ENCODE measurements around the gene HHIPL1.

GRCh38 chr14:99616832-99617800, 27.8 kb upstream of the HHIPL1 start:
- TF ChIP-seq HDAC2 (IDR thresholded peaks at IDR 0.05; ENCODE audit: borderline replicate concordance in 1 of 2, low read depth in 2 of 2, low read length in 2 of 2) (no peak), EGR1 (IDR thresholded peaks at IDR 0.05; ENCODE audit: borderline replicate concordance, low read depth, low read length) (no peak), POLR2A (IDR thresholded peaks at IDR 0.05; ENCODE audit: control extremely low read depth in 1 of 2, low read depth in 2 of 2, low read length in 2 of 2) (no peak), TAF1 (IDR thresholded peaks at IDR 0.05; ENCODE audit: low read depth, low read length) (no peak), HDAC6 (IDR thresholded peaks at IDR 0.05; ENCODE audit: low read depth, low read length) (no peak), EZH2 (IDR thresholded peaks at IDR 0.05; ENCODE audit: low read depth, low read length, severe bottlenecking) (no peak), CREB1 (IDR thresholded peaks at IDR 0.05) (no peak), SUZ12 (IDR thresholded peaks at IDR 0.05; ENCODE audit: low read length) (no peak), TBP (IDR thresholded peaks at IDR 0.05; ENCODE audit: low read depth, low read length) (no peak), BRCA1 (IDR thresholded peaks at IDR 0.05; ENCODE audit: low read depth, low read length) (no peak), USF2 (IDR thresholded peaks at IDR 0.05; ENCODE audit: low read length) (no peak), SP2 (IDR thresholded peaks at IDR 0.05; ENCODE audit: low read length) (no peak)
- TF ChIP-seq, protein P1, sequence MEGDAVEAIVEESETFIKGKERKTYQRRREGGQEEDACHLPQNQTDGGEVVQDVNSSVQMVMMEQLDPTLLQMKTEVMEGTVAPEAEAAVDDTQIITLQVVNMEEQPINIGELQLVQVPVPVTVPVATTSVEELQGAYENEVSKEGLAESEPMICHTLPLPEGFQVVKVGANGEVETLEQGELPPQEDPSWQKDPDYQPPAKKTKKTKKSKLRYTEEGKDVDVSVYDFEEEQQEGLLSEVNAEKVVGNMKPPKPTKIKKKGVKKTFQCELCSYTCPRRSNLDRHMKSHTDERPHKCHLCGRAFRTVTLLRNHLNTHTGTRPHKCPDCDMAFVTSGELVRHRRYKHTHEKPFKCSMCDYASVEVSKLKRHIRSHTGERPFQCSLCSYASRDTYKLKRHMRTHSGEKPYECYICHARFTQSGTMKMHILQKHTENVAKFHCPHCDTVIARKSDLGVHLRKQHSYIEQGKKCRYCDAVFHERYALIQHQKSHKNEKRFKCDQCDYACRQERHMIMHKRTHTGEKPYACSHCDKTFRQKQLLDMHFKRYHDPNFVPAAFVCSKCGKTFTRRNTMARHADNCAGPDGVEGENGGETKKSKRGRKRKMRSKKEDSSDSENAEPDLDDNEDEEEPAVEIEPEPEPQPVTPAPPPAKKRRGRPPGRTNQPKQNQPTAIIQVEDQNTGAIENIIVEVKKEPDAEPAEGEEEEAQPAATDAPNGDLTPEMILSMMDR (IDR thresholded peaks at IDR 0.05; ENCODE audit: control extremely low read depth in 1 of 3, insufficient read depth in 1 of 3, low read depth in 1 of 3, low read length in 3 of 3): no peak

Measured in H1 (cell line).